WTC11 (cell line): ENCODE measurements around the gene SYT8. TPM values are rescaled to one million over a fixed set of nuclear protein-coding genes. Genes with fewer than 3 reads are reported as not detected.

Experiments
- ATAC-seq: fragments of 200-7000 bp; cut with Tn5 transposase; 2 replicates; pipeline ENCODE4 v1.10.0; 2021; ENCODE audit warnings: mild to moderate bottlenecking, moderate library complexity
- CTCF ChIA-PET: fragments of 300-600 bp; sonication (Branson Sonifier 250); formaldehyde crosslinking; loops from one replicate; lab custom pipeline; 2021; ENCODE audit warnings: antibody characterized with exemption; lab: Charles Lee
- POLR2A ChIA-PET: fragments of 350-600 bp; sonication (Branson Sonifier 250); formaldehyde crosslinking; loops from one replicate; lab custom pipeline; 2021; ENCODE audit warnings: antibody characterized with exemption; lab: Charles Lee
- DNase-seq: peaks from one replicate; pipeline ENCODE4 v3.0.0; 2021; ENCODE audit warnings: low spot score
- H3K27ac Mint-ChIP-seq: 2 replicates; pipeline ENCODE4 v1.8.0; 2021; ENCODE audit warnings: mixed read lengths
- H3K27me3 Mint-ChIP-seq: 2 replicates; pipeline ENCODE4 v1.8.0; 2021; ENCODE audit warnings: low read depth, mild to moderate bottlenecking, moderate library complexity, mixed read lengths
- H3K36me3 Mint-ChIP-seq: 2 replicates; pipeline ENCODE4 v1.8.0; 2021; ENCODE audit warnings: mixed read lengths
- H3K4me1 Mint-ChIP-seq: 2 replicates; pipeline ENCODE4 v1.8.0; 2022; ENCODE audit warnings: mixed read lengths
- H3K4me3 Mint-ChIP-seq: 2 replicates; pipeline ENCODE4 v1.8.0; 2021; ENCODE audit warnings: mild to moderate bottlenecking, moderate library complexity, mixed read lengths
- H3K9me3 Mint-ChIP-seq: 2 replicates; pipeline ENCODE4 v1.8.0; 2021; ENCODE audit warnings: mixed read lengths
- GTF2I ChIP-seq: fragments of 250-450 bp; sonication (Bioruptor Pico); conservative IDR thresholded peaks from 2 replicates; pipeline ENCODE4 v1.4.0; 2021; ENCODE audit warnings: mild to moderate bottlenecking
- NFATC4 ChIP-seq: fragments of 250-450 bp; sonication (Bioruptor Pico); IDR thresholded peaks from 2 replicates; pipeline ENCODE4 v1.9.0; 2021; ENCODE audit warnings: mild to moderate bottlenecking
- SMAD3 ChIP-seq: sonication (generic); formaldehyde crosslinking; IDR thresholded peaks from 2 replicates; pipeline ENCODE4 v1.8.0; 2022; ENCODE audit warnings: missing genetic modification reagents, mild to moderate bottlenecking, borderline replicate concordance
- SMAD4 ChIP-seq: sonication (generic); formaldehyde crosslinking; IDR thresholded peaks from 2 replicates; pipeline ENCODE4 v1.8.0; 2022; ENCODE audit warnings: mild to moderate bottlenecking, missing genetic modification reagents
- ZNF121 ChIP-seq: sonication (generic); formaldehyde crosslinking; IDR thresholded peaks from 2 replicates; pipeline ENCODE4 v1.8.0; 2023; ENCODE audit warnings: missing genetic modification reagents
- ZNF232 ChIP-seq: sonication (generic); formaldehyde crosslinking; IDR thresholded peaks from 2 replicates; pipeline ENCODE4 v1.8.0; 2022; ENCODE audit warnings: mild to moderate bottlenecking, missing genetic modification reagents
- total RNA-seq: library from RNA; stranded (reverse); gene quantifications from 3 replicates; pipeline ENCODE4 v1.2.3, GENCODE V29; 2021
- TF ChIP-seq, protein P1 (sequence below): fragments of 200-600 bp; IDR thresholded peaks from 2 replicates; pipeline ENCODE4 v1.8.0; 2022; ENCODE audit warnings: antibody characterized with exemption
- TF ChIP-seq, protein P2 (sequence below): sonication (generic); formaldehyde crosslinking; IDR thresholded peaks from 2 replicates; pipeline ENCODE4 v1.8.0; 2022; ENCODE audit warnings: mild to moderate bottlenecking, missing genetic modification reagents
- TF ChIP-seq, protein P3 (sequence below): sonication (generic); formaldehyde crosslinking; IDR thresholded peaks from 2 replicates; pipeline ENCODE4 v1.8.1; 2022; ENCODE audit warnings: missing genetic modification reagents, borderline replicate concordance
- TF ChIP-seq, protein P4 (sequence below): fragments of 250-450 bp; sonication (Bioruptor Pico); IDR thresholded peaks from 2 replicates; pipeline ENCODE4 v1.9.0; 2021; ENCODE audit warnings: moderate library complexity, mild to moderate bottlenecking, inconsistent platforms, borderline replicate concordance
- TF ChIP-seq, protein P5 (sequence below): sonication (generic); formaldehyde crosslinking; IDR thresholded peaks from 2 replicates; pipeline ENCODE4 v1.8.1; 2023; ENCODE audit warnings: mild to moderate bottlenecking, missing genetic modification reagents
- TF ChIP-seq, protein P6 (sequence below): sonication (generic); formaldehyde crosslinking; IDR thresholded peaks from 2 replicates; pipeline ENCODE4 v1.8.0; 2023; ENCODE audit warnings: missing genetic modification reagents
- TF ChIP-seq, protein P7 (sequence below): fragments of 250-450 bp; sonication (Bioruptor Pico); IDR thresholded peaks from 2 replicates; pipeline ENCODE4 v1.8.0; 2021; ENCODE audit warnings: mild to moderate bottlenecking

The SYT8 gene
- total RNA-seq, 1 experiment from 2014 or later, result 0.37 TPM

DNA sequence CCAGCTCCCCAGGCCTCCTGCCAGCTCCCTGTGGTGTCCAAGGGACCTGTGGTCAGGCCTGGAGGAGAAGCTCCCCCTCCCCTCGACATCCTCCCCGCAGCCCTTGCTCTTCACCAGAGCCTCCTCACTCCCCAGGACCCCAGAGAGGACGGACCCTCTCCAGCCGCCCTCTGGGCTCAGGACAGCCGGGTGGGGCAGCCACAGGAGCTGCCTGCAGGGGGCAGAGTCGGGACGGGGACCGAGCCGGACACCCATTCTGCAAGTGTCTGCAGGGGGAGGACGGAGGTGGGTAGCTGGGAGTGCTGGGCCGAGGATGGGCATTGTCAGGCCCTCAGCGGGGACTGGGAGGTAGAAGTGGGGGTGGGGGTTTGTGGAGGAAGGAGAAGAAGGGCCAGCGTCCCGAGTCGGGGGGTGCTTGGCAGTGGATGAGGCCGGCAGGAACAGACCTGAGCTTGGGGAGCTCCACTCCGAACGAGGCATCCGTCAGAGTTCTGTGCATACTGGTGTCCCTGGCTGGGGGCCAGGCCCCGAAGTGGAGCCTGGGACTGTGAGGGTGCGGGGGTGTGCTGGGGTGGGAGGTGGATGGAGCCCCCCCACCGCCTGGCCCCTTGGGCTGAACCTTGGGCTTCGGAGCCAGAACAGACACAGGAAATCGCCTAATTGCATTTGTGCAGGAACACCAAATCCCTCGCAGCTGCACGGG is 41.7 kb downstream of the SYT8 start:
- no peaks in the 10 kb centered on the region for H3K9me3 Mint-ChIP-seq
- no peaks in the 10 kb centered on the region; the same call in 1 of the 2 replicates for H3K27me3 Mint-ChIP-seq
- H3K4me3 Mint-ChIP-seq, result no peak overlapping the region
- no peak overlapping the region for H3K27ac Mint-ChIP-seq
- H3K4me1 Mint-ChIP-seq, result 0 out of 2 replicates have a peak, but pooled peaks cover 3% of the 10 kb centered on the region
- peak; percentile 77 for DNase-seq
- peak; percentile 85 for ATAC-seq
- POLR2A ChIA-PET, result no interaction called here
- H3K36me3 Mint-ChIP-seq, result no peaks in the 10 kb centered on the region
- CTCF ChIA-PET, result interaction anchor here (0.6 to 6.0 kb wide), 64 partner anchors 9 to 431 kb away, joined by 3 to 69 read pairs (median 4); partner anchors contain the start of genes H19, MRPL23, SYT8 and TNNI2
- TF ChIP-seq, protein P1, sequence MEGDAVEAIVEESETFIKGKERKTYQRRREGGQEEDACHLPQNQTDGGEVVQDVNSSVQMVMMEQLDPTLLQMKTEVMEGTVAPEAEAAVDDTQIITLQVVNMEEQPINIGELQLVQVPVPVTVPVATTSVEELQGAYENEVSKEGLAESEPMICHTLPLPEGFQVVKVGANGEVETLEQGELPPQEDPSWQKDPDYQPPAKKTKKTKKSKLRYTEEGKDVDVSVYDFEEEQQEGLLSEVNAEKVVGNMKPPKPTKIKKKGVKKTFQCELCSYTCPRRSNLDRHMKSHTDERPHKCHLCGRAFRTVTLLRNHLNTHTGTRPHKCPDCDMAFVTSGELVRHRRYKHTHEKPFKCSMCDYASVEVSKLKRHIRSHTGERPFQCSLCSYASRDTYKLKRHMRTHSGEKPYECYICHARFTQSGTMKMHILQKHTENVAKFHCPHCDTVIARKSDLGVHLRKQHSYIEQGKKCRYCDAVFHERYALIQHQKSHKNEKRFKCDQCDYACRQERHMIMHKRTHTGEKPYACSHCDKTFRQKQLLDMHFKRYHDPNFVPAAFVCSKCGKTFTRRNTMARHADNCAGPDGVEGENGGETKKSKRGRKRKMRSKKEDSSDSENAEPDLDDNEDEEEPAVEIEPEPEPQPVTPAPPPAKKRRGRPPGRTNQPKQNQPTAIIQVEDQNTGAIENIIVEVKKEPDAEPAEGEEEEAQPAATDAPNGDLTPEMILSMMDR, result peak; percentile 21; the same call in 1 of the 2 replicates
- TF ChIP-seq ZNF232 (CRISPR knock-in tag), result no peak

DNA sequence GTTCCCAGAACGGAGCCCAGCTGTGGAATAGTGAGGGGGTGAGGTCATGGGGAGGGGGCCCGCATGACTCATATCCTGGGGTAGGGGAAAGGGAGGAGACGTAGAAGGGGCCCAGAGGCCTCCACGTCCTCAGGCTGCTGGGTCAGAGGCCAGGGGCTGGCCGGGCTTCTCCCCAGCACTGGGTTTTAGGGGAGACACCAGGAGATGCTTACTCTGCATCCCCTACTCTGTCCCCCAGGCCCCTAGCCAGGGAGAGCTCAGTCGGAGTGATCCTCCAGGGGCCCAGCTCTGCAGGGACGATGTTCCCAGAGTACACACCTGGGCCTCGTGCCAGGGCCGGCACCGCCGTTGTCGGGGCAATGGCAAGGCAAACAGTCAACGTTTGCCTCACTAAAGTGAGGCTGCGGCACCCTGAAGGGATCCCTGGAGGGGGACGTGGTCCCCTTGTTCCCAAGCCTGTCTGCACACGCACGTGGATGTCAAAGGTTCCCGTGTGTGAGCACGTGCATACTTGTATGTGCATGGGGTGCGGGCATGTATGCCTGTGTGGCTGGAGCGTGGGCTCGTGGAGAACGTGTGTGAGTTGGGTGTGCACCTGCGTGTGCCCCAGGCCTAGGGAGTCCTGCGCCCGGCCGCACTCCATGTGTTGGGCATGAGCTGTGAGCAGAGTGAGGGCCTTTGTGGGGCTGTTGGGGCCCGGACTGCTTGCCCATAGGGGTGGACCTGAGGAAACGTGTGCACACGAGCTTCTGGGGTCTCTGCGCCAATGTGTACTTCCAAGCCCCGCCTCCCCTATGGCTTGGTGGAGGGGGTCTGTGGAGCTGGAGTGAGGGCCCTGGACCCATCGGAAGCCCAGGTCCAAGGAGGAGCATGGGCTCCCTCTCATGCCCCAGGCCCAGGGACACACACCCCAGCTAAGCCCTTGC is 42.7 kb downstream of the SYT8 start:
- H3K27ac Mint-ChIP-seq, result no peak overlapping the region
- H3K27me3 Mint-ChIP-seq, result no peaks in the 10 kb centered on the region; the same call in 1 of the 2 replicates
- no peaks in the 10 kb centered on the region for H3K9me3 Mint-ChIP-seq
- 0 out of 2 replicates have a peak, but pooled peaks cover 3% of the 10 kb centered on the region for H3K4me1 Mint-ChIP-seq
- ATAC-seq (no peak), DNase-seq (no peak)
- H3K36me3 Mint-ChIP-seq, result no peaks in the 10 kb centered on the region
- no peak overlapping the region for H3K4me3 Mint-ChIP-seq
- ChIA-PET POLR2A (no interaction called here), CTCF (interaction anchor here (0.6 to 6.0 kb wide), 46 partner anchors 10 to 287 kb away, joined by 3 to 69 read pairs (median 5); partner anchors contain the start of genes H19, MRPL23, SYT8 and TNNI2)
- TF ChIP-seq SMAD4 (no peak), ZNF121 (CRISPR knock-in tag) (no peak), NFATC4 (no peak), SMAD3 (CRISPR knock-in tag) (no peak), GTF2I (CRISPR knock-in tag) (no peak)
- TF ChIP-seq, protein P2, sequence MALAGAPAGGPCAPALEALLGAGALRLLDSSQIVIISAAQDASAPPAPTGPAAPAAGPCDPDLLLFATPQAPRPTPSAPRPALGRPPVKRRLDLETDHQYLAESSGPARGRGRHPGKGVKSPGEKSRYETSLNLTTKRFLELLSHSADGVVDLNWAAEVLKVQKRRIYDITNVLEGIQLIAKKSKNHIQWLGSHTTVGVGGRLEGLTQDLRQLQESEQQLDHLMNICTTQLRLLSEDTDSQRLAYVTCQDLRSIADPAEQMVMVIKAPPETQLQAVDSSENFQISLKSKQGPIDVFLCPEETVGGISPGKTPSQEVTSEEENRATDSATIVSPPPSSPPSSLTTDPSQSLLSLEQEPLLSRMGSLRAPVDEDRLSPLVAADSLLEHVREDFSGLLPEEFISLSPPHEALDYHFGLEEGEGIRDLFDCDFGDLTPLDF (CRISPR knock-in tag), result no peak
- TF ChIP-seq, protein P1, result no peak
- TF ChIP-seq, protein P3, sequence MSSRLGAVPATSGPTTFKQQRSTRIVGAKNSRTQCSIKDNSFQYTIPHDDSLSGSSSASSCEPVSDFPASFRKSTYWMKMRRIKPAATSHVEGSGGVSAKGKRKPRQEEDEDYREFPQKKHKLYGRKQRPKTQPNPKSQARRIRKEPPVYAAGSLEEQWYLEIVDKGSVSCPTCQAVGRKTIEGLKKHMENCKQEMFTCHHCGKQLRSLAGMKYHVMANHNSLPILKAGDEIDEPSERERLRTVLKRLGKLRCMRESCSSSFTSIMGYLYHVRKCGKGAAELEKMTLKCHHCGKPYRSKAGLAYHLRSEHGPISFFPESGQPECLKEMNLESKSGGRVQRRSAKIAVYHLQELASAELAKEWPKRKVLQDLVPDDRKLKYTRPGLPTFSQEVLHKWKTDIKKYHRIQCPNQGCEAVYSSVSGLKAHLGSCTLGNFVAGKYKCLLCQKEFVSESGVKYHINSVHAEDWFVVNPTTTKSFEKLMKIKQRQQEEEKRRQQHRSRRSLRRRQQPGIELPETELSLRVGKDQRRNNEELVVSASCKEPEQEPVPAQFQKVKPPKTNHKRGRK (CRISPR knock-in tag), result no peak
- TF ChIP-seq, protein P4, sequence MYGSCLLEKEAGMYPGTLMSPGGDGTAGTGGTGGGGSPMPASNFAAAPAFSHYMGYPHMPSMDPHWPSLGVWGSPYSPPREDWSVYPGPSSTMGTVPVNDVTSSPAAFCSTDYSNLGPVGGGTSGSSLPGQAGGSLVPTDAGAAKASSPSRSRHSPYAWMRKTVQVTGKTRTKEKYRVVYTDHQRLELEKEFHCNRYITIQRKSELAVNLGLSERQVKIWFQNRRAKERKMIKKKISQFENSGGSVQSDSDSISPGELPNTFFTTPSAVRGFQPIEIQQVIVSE (CRISPR knock-in tag), result no peak
- TF ChIP-seq, protein P5, sequence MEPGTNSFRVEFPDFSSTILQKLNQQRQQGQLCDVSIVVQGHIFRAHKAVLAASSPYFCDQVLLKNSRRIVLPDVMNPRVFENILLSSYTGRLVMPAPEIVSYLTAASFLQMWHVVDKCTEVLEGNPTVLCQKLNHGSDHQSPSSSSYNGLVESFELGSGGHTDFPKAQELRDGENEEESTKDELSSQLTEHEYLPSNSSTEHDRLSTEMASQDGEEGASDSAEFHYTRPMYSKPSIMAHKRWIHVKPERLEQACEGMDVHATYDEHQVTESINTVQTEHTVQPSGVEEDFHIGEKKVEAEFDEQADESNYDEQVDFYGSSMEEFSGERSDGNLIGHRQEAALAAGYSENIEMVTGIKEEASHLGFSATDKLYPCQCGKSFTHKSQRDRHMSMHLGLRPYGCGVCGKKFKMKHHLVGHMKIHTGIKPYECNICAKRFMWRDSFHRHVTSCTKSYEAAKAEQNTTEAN, result no peak
- TF ChIP-seq, protein P6, sequence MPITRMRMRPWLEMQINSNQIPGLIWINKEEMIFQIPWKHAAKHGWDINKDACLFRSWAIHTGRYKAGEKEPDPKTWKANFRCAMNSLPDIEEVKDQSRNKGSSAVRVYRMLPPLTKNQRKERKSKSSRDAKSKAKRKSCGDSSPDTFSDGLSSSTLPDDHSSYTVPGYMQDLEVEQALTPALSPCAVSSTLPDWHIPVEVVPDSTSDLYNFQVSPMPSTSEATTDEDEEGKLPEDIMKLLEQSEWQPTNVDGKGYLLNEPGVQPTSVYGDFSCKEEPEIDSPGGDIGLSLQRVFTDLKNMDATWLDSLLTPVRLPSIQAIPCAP, result no peak
- TF ChIP-seq, protein P7, sequence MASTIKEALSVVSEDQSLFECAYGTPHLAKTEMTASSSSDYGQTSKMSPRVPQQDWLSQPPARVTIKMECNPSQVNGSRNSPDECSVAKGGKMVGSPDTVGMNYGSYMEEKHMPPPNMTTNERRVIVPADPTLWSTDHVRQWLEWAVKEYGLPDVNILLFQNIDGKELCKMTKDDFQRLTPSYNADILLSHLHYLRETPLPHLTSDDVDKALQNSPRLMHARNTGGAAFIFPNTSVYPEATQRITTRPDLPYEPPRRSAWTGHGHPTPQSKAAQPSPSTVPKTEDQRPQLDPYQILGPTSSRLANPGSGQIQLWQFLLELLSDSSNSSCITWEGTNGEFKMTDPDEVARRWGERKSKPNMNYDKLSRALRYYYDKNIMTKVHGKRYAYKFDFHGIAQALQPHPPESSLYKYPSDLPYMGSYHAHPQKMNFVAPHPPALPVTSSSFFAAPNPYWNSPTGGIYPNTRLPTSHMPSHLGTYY (CRISPR knock-in tag), result no peak
